ENCODE results near the gene SLC34A3.
A peak's percentile ranks its signal among the peaks of the same experiment; 100 is the strongest.
"Not testable (repeated sequence)": the region's sequence is repeated elsewhere in the genome, so short reads cannot be mapped to it uniquely, and the experiment has no call there.

The SLC34A3 gene

DNA sequence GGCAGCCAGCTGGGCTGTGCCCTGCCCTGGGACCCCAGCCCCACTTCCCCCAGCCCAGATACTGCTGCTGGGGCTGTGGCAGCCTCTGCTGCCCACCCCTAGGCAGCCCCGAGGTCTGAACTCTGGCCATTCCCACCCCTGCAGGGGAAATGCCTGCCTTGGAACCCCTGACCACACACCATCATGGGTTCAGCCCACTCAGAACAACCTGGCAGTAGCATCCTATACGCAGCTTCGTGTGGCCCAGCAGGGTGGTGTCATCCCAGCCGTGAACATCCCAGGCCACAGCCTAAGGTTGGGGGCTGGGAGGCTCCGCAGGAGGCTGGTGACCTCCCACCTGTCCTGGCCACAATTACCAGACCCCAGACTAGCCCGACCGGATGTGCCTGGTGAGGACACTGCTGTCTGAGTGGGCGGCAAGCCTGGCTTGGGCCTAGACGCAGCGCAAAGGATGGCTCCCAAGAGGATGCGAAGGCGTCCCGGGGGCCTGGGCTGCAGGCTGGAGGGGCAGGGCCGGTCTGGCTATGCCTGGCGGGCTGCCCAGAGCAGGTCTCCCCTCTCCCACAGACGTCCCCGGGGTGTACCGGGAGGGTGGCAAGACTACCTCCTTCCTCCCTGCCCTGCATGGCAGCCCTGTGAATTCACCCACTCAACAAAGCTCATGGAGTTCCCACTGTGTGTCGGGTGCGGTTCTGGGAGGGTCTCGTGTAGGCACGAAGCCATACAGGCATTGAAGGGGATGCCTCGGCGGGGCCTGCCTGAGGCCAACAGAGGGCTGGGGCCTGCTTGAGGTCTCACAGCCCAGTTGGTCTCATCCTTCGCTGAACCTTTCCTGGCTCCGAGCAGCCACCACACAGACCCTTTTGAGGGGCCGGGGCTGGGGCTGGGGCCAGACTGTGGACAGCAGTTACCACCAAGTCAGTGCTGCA lies 1.5 kb upstream of the SLC34A3 start:
- no peak for DNase-seq

DNA sequence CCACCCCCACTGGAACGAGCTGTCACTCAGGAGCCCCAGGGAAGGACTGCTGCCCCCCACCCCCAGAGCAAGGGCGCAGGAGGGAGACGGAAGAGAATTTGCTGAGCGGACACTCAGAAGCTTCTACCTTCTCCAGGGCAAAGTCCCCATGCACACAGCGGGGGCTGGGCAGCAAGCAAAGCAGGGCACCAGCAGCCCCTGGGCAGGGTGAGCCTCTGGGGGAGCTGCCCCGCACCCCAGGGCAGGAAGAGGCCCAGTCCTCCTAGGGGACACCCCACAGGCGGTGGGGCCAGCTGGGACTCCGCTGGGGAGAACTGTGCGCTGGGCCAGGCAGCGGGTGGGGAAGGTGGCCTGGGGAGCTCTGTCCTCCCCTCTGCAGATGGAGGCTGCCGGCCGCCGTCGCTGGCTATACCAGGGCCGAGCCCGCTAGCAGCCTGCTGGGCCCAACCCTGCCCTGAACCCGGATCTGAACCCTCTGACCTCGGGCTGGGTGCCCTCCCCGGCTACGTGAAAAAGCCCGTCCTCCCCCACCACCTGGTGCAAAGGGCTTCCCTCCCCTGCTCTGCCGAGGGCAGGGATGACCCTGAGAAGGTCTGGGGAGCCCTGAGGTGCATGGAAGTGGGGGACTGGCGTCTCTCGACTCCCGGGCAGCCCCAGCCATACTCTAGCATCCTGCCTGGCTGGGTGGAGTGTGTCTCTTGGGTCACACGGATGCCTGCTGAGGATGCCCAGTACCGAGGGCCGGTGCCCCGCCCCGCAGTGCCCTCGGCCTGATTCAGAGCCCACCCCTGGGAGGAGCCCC lies 597 bp upstream of the SLC34A3 start:
- no peak for DNase-seq

DNA sequence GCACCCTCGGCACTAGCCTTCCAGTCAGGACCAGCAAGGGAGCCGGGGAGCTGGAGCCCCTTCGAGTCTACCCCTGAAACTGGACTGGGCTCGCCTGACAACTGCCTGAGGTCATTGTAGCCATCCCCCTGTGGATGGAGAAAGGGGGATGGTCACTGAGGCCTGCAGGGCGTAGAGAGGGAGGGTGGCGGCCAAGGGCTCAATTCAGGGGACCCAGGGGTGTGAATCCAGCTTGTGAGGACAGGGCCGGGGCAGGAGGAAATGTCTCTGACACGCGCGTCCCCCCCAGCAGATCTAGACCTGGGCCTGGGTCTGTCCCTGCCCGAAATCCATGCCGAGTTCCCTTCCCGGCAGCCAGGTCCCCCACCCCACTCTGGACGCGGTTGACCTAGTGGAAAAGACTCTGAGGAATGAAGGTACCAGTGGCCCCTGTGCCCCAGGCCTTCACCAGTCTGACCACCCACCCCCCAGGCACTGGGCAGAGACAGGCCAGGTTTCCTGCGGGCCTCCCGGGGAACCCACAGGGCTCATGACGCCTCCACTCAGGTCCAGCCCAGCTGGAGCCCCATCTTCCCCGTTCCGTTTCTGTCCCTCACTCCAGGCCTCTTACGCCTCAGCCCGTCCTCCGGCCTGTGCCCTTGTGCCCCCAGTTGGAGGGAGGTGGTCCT lies 805 bp downstream of the SLC34A3 start:
- no peak for DNase-seq

DNA sequence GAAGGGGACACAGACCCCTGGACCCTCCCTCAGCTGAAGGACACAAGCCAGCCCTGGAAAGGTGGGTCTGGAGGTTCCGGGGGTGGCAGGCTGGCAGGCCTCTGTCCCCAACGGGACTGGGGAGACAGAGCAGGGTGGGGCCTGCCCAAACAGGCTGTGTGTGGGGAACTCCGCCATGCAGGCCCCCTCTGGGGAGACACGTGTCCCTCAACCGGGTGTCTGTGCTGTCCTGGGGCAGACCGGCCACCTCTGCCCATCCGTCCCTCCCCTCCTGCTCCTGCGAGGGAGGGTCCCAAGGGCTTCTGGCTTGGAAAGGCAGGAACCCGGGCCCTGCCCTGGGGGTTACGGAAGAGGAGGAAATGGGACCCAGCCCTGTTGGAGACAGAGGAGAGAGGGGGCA lies 1.4 kb downstream of the SLC34A3 start:
- no peak for DNase-seq

DNA sequence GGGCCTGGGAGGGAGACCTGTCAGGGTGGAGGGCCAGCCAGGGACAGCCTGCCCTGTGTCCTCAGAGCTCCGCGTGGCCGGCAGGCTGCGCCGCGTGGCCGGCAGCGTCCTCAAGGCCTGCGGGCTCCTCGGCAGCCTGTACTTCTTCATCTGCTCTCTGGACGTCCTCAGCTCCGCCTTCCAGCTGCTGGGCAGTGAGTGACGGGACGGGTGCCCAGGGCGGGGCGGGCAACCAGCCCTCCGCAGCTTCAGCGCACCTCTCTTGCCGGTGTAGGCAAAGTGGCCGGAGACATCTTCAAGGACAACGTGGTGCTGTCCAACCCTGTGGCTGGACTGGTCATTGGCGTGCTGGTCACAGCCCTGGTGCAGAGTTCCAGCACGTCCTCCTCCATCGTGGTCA lies 1.8 kb downstream of the SLC34A3 start:
- DNase-seq = no peak

DNA sequence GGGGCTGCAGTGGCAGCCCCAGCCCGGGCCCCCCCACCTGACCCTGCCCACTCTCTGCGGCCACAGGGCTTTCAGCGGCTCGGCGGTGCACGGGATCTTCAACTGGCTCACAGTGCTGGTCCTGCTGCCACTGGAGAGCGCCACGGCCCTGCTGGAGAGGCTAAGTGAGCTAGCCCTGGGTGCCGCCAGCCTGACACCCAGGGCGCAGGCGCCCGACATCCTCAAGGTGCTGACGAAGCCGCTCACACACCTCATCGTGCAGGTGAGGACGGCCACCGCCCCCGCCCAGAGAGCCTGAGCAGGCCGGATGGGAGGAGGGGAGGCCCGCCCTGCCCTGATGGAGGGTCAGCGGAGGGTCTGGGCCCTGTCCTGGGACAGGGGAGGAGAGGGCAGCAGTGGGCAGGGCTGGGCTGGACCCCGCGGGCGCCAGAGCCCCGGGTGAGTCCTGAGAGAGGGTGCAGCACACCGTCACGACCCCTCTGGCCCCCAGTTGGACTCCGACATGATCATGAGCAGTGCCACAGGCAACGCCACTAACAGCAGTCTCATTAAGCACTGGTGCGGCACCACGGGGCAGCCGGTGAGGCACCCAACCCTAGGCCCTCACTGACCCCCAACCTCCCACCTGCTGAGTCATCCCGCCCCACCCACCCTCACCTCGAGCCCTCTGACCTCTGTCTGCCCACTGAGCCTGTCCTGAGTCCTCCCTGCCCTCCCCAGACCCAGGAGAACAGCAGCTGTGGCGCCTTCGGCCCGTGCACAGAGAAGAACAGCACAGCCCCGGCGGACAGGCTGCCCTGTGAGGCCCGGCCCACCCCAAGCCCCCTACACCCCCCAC lies 2.7 kb downstream of the SLC34A3 start:
- DNase-seq = no peak

DNA sequence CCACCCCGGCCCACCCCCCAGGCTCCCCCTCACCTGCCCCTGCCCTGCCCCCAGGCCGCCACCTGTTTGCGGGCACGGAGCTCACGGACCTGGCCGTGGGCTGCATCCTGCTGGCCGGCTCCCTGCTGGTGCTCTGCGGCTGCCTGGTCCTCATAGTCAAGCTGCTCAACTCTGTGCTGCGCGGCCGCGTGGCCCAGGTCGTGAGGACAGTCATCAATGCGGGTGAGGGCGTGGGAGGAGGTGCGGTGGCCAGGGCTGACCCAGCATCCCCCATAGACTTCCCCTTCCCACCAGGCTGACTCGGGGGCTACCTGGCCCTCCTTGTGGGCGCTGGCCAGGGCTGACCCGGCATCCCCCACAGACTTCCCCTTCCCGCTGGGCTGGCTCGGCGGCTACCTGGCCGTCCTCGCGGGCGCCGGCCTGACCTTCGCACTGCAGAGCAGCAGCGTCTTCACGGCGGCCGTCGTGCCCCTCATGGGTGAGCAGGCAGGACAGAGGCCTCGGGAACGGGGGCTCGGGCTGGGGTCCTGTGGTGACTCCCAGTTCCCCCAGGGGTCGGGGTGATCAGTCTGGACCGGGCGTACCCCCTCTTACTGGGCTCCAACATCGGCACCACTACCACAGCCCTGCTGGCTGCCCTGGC lies 3.5 kb downstream of the SLC34A3 start:
- no peak for DNase-seq

DNA sequence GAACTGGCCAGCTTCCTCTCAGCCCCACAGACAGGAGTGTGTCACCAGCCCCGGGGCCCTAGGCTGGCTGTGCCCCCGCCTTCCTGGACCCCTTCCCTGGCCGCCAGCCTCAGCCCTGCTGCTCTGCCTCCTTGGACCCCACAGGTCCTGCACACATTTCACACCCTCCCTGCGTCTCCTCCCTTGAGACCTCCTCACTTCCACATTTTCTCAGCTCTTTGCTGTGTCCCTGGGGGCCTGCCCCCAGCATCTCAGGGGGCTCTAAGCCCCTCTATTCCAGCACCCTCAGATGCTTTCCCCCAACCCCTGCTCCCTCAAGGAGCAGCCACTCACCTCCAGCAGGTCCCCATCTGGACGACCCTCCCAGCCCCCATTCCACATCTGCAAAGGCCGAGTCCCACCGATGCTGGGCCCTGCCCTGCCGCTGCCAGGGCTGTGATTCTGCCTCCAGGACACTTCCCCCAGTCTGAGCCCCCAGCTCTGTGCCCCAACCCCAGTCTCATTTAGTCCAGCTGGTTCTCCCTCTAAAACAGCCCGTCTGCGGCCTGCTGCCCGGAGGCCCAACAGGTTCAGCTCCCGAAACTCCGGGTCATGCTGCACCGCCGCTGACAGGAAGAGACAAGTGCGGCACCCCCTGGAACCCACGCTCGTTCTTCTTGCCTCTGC lies 4.2 kb downstream of the SLC34A3 start:
- DNase-seq = no peak

DNA sequence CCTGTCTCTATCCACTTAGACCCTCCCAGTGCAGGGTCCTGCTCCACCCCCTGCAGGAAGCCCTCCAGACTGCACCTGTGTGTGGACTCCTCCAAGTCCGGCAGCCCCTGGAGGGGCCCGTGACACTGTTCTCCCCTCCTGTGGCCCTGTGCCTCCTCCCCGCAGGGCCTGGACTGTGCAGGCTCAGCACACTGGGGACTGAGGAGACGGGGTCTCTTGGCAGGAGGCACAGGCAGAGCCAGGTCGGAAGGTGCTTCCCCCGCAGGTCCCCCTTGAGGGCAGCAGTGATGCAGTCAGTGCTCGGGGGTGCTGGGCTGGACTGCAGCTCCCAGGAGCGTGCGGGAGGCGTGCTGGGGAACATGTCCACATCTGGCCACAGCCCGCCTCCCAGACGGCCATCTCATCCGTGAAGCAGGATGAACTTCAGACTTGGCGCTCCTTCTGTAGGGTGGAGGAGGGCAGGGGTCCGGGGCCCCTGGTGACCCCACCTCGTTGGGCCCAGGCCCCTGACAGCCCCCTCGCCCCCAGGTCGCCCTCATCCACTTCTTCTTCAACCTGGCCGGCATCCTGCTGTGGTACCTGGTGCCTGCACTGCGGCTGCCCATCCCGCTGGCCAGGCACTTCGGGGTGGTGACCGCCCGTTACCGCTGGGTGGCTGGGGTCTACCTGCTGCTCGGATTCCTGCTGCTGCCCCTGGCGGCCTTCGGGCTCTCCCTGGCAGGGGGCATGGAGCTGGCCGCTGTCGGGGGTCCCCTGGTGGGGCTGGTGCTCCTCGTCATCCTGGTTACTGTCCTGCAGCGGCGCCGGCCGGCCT lies 4.9 kb downstream of the SLC34A3 start:
- DNase-seq = no peak

DNA sequence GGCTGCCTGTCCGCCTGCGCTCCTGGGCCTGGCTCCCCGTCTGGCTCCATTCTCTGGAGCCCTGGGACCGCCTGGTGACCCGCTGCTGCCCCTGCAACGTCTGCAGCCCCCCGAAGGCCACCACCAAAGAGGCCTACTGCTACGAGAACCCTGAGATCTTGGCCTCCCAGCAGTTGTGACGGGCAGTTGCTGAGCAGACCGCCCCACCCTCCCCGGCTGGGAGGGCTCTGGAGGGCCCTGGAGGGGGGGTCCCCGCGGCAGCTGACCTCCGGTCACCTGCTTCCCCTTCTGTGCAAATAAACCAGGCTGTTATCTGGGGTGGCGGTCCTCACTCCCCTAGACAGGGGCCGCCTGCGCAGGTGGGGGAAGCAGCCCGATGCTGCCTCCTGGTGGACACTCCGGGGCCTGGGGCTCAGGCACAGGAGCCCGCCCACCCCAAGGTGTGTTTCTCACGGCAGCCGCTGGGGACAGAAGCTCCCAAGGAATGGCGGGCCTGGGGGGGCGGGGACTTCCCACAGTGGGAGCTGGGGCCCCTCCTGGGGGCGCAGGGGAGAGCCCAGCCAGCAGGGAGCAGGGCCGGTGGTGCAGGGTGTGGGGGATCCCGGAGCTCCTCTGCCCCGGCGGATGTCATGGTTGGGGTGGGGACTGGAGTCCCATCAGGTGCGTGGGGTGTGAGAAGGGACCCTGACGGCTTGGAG lies 5.7 kb downstream of the SLC34A3 start:
- DNase-seq = peak in 53 of 56 donors; percentile 11 to 89 (median 66)

DNA sequence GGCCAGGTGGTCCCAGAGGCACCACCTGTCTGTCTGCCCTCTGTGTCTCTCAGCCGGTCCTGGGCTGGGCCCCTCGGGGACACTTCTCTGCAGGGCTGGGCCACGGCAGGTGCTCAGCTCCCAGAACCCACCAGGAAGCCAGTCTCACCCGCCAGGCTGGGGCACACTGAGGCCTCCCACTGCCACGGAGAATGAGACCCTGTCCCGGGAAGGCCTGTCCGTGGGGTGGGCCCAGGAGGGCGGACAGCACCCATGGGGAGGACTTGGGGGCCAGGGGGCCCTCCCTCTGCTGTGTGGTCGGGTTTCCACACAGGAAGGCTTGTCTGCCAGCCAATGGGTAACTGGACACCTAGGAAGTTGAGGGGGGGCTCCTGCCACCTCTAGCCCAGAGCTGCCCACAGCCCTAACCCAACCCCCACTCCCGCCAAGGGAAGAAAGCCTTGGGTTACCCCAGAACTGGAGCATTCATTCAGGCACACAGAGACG lies 6.3 kb downstream of the SLC34A3 start:
- DNase-seq = peak in 5 of 56 donors; percentile 12 to 39 (median 28)

DNA sequence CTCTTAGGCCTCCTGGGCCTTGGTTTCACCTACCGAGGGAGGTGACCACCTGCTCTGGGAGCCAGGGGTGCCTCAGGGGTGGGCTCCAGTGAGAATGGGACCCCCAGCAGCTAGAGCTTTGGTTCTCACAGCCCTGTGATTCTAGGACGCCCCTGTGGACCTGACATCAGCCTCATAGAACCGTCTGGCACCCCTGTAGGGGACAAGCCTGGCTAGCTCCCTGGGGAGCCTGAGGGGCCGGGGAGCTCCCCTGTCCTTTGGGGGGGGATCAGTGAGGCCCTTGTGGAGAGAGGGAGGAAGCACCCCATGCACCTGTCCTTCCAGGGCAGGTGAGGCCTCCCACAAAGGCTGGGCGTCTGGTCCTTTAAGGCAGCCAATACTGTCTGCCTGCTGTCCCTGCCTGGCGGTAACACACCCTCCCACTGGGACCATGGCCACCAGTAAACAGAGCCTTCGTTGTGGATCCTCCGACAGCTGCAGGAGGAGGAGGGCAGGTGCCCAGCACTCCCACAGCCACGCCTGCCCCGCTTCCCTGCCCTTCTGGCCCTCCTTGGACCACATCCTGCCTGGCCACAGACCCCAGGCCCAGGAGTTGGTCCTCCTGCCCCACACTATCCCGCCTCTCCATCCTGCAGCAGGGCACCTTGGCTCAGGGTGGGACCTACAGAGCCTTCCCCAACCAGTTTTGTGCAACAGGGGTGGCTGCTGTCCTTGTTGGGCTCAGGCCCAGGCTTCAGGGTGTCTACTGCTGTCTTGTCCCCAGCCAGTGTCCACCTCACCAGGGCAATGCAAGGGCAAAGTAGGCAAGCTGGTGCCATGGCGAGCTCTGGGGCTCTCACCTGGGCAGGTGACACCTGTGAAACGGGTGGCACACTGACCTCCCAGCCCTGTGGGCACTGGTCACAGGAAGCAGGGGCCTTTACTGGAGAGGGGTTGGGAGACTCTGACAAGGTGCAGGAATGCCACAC lies 7.3 kb downstream of the SLC34A3 start:
- peak in 50 of 56 donors; percentile 11 to 89 (median 60) for DNase-seq

DNA sequence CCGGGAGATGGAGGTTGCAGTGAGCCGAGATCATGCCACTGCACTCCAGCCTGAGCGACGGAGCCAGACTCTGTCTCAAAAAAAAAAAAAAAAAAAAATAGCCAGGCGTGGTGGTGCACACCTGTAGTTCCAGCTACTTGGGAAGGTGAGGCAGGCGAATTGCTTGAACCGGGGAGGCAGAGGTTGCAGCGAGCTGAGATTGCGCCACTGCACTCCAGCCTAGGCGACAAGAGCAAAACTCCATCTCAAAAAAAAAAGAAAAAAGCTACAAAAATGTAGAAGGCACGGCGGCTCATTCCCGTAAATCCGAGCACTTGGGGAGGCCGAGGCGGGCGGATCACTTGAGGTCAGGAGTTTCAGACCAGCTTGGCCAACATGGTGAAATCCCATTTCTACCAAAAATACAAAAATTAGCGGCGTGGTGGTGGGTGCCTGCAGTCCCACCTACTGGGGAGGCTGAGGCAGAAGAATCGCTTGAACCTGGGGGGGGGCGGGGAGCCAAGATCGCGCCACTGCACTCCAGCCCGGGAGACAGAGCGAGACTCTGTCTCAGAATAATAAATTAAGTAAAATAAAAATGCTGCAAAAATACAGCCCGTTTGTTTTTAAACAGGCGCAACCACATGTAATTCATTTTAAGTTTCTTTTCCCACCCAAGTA lies 9.0 kb downstream of the SLC34A3 start:
- not testable (repeated sequence) for DNase-seq

DNA sequence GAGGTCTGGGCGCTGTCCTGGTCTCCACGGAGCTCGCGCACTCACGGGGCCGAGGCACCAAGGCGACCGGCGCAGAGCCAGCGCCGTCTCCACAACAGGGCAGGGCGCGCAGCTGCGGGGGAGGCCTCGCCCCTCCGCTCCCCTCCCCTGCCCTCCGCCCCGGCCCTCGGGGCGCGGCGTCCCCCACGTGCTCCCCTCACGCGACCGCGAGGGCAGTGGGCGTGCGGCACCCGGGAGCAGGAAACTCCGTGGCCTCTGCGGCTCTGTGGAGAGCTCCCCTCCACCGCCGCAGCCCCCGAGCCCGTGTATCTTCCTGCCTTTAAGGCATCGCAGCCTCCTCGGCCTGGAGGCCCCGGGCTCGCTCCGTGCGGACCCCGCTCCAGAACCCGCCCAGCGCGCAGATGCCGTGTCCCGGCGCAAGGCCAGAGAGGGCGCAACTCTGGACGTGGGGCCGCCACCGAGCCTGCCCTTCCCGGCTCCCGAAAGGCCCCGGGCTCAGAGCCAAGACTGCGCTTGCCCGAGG lies 9.7 kb downstream of the SLC34A3 start:
- DNase-seq = peak in 53 of 56 donors; percentile 23 to 88 (median 78)

DNA sequence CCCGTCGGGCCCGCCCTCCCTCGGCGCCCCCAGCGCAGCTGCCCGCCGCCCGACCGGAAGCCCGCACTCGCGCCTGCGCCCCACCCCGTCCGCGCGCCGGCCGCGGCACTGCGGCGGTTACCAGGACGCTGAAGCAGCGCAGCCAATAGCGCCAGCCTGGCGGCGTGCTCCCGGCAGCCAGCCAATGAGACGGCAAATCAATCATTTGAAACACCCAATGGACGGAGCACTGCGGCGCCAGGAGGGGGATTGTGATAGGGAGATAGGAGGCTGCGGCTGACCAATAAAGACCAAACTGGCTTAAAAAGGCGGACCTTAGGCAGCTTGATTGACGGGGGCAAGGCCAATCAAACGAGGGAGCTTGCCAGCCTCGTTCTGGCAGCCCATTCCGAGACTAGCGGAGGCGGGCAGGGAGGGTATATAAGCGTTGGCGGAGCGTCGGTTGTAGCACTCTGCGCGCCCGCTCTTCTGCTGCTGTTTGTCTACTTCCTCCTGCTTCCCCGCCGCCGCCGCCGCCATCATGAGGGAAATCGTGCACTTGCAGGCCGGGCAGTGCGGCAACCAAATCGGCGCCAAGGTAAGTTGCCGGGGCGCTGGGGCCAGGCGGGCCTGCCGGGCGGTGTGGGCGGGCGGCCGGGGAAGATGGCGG lies 10.3 kb downstream of the SLC34A3 start, which contains the start of gene TUBB4B:
Gene TUBB4B (plus strand): TSS at position 447 of the 649 bp plus-strand sequence. CDS start 74 bp downstream, at position 521.
- DNase-seq = peak; percentile 88 to 100 (median 99)
